Type B pancreatic cell (in vitro differentiated cells): ENCODE measurements around the gene CYP46A1. TPM values are rescaled to one million over a fixed set of nuclear protein-coding genes. Genes with fewer than 3 reads are reported as not detected.

Source experiments
- DNase-seq: peaks from one replicate; pipeline ENCODE4 v3.0.0; 2021; ENCODE audit warnings: mixed read lengths; ENCODE audit not compliant: unreplicated experiment; ENCODE audit errors: extremely low spot score
- H3K27ac Mint-ChIP-seq: 2 replicates; pipeline ENCODE4 v1.8.0; 2021; ENCODE audit warnings: mild to moderate bottlenecking, mixed read lengths
- H3K27me3 Mint-ChIP-seq: 2 replicates; pipeline ENCODE4 v1.8.0; 2021; ENCODE audit warnings: mixed read lengths
- H3K36me3 Mint-ChIP-seq: 2 replicates; pipeline ENCODE4 v1.8.0; 2021; ENCODE audit warnings: mixed read lengths
- H3K4me1 Mint-ChIP-seq: one replicate; pipeline ENCODE4 v1.8.0; 2021; ENCODE audit warnings: mixed read lengths; ENCODE audit not compliant: unreplicated experiment
- H3K4me3 Mint-ChIP-seq: 2 replicates; pipeline ENCODE4 v1.8.0; 2021; ENCODE audit warnings: mild to moderate bottlenecking, mixed read lengths
- H3K9me3 Mint-ChIP-seq: 2 replicates; pipeline ENCODE4 v1.8.0; 2021; ENCODE audit warnings: mixed read lengths
- CTCF ChIP-seq: fragments of 200-600 bp; sonication (generic); conservative IDR thresholded peaks from 2 replicates; pipeline ENCODE4 v1.5.0; 2021; ENCODE audit warnings: antibody characterized with exemption, mild to moderate bottlenecking
- total RNA-seq: library from RNA; stranded (reverse); gene quantifications from 2 replicates; pipeline ENCODE4 v1.2.1, GENCODE V29; 2021; ENCODE audit warnings: low replicate concordance

CYP46A1 gene
- total RNA-seq, 1 donor from 2014 or later = 4.7 TPM

- Mint-ChIP-seq H3K36me3 (no peaks in the 10 kb centered on the region), H3K4me3 (no peak overlapping the region), H3K4me1 (peaks cover 9% of the 10 kb centered on the region), H3K27me3 (no peaks in the 10 kb centered on the region), H3K9me3 (no peaks in the 10 kb centered on the region), H3K27ac (peak overlapping the region; percentile 43)
- no peak for TF ChIP-seq CTCF
- no peak for DNase-seq
These were observed 44.9 kb downstream of the CYP46A1 start for GRCh38 chr14:99728981-99729451.

- no peaks in the 10 kb centered on the region for H3K36me3 Mint-ChIP-seq
- no peaks in the 10 kb centered on the region for H3K9me3 Mint-ChIP-seq
- H3K4me3 Mint-ChIP-seq = peak overlapping the region; percentile 84
- H3K27ac Mint-ChIP-seq = peak overlapping the region; percentile 70
- peaks cover 9% of the 10 kb centered on the region for H3K4me1 Mint-ChIP-seq
- TF ChIP-seq CTCF = peak; percentile 95
- no peaks in the 10 kb centered on the region for H3K27me3 Mint-ChIP-seq
- peak; percentile 92 for DNase-seq
These were observed 46.1 kb downstream of the CYP46A1 start for GRCh38 chr14:99729991-99730875.

GRCh38 chr14:99730876-99731546 lies 46.9 kb downstream of the CYP46A1 start:
- TF ChIP-seq CTCF = no peak
- peaks cover 12% of the 10 kb centered on the region for H3K4me1 Mint-ChIP-seq
- no peaks in the 10 kb centered on the region for H3K27me3 Mint-ChIP-seq
- no peaks in the 10 kb centered on the region for H3K36me3 Mint-ChIP-seq
- DNase-seq = no peak
- H3K9me3 Mint-ChIP-seq = no peaks in the 10 kb centered on the region
- H3K4me3 Mint-ChIP-seq = peak overlapping the region; percentile 84
- H3K27ac Mint-ChIP-seq = peak overlapping the region; percentile 70

GRCh38 chr14:99731547-99732435 lies 47.7 kb downstream of the CYP46A1 start:
- no peaks in the 10 kb centered on the region for H3K36me3 Mint-ChIP-seq
- H3K4me1 Mint-ChIP-seq = peaks cover 15% of the 10 kb centered on the region
- no peaks in the 10 kb centered on the region for H3K9me3 Mint-ChIP-seq
- TF ChIP-seq CTCF = no peak
- H3K4me3 Mint-ChIP-seq = peak overlapping the region; percentile 59
- no peaks in the 10 kb centered on the region for H3K27me3 Mint-ChIP-seq
- DNase-seq = no peak
- H3K27ac Mint-ChIP-seq = no peak overlapping the region
